HEK293T (cell line): ENCODE measurements around the gene TMEM200B.
"Not testable (repeated sequence)": the region's sequence is repeated elsewhere in the genome, so short reads cannot be mapped to it uniquely, and the experiment has no call there.

Experiments used
- CTCF ChIA-PET: fragments of 350-600 bp; formaldehyde crosslinking; extraction: SDS; loops from one replicate; lab custom pipeline; 2021; ENCODE audit warnings: antibody characterized with exemption, inconsistent platforms; lab: Yijun Ruan, JAX
- POLR2A ChIA-PET: fragments of 350-600 bp; formaldehyde crosslinking; extraction: SDS; loops from one replicate; lab custom pipeline; 2020; ENCODE audit warnings: antibody characterized with exemption, inconsistent platforms; lab: Yijun Ruan, JAX
- DNase-seq: peaks from one replicate; pipeline ENCODE4 v3.0.0; 2012; ENCODE audit warnings: mixed read lengths; ENCODE audit errors: extremely low spot score
- ARNT ChIP-seq: fragments of 450-650 bp; IDR thresholded peaks from 2 replicates; pipeline ENCODE4 v1.6.1; 2017; ENCODE audit warnings: mild to moderate bottlenecking
- BHLHE40 ChIP-seq: fragments of 450-650 bp; IDR thresholded peaks from 2 replicates; pipeline ENCODE4 v1.6.1; 2016; ENCODE audit warnings: mild to moderate bottlenecking, moderate library complexity, borderline replicate concordance
- CTBP1 ChIP-seq: fragments of 450-650 bp; IDR thresholded peaks from 2 replicates; pipeline ENCODE4 v1.6.1; 2016; ENCODE audit warnings: borderline replicate concordance
- ELF4 ChIP-seq: fragments of 450-650 bp; IDR thresholded peaks from 2 replicates; pipeline ENCODE4 v1.6.1; 2017; ENCODE audit warnings: antibody characterized with exemption
- FOXA1 ChIP-seq: fragments of 450-650 bp; IDR thresholded peaks from 2 replicates; pipeline ENCODE4 v1.6.1; 2016; ENCODE audit warnings: mild to moderate bottlenecking
- FOXK2 ChIP-seq: fragments of 450-650 bp; IDR thresholded peaks from 2 replicates; pipeline ENCODE4 v1.6.1; 2016; ENCODE audit warnings: mild to moderate bottlenecking
- FOXM1 ChIP-seq: fragments of 450-650 bp; IDR thresholded peaks from 2 replicates; pipeline ENCODE4 v1.6.1; 2017; ENCODE audit warnings: mild to moderate bottlenecking, borderline replicate concordance
- HDGF ChIP-seq: fragments of 450-650 bp; IDR thresholded peaks from 2 replicates; pipeline ENCODE4 v1.6.1; 2017; ENCODE audit warnings: antibody characterized with exemption, borderline replicate concordance
- L3MBTL2 ChIP-seq: fragments of 450-650 bp; conservative IDR thresholded peaks from 2 replicates; pipeline ENCODE4 v1.6.1; 2016; ENCODE audit warnings: mild to moderate bottlenecking
- LEF1 ChIP-seq: fragments of 450-650 bp; IDR thresholded peaks from 2 replicates; pipeline ENCODE4 v1.6.1; 2017; ENCODE audit warnings: mild to moderate bottlenecking, borderline replicate concordance
- NFRKB ChIP-seq: fragments of 450-650 bp; IDR thresholded peaks from 2 replicates; pipeline ENCODE4 v1.6.1; 2016; ENCODE audit warnings: mild to moderate bottlenecking, moderate library complexity
- PKNOX1 ChIP-seq: fragments of 450-650 bp; IDR thresholded peaks from 2 replicates; pipeline ENCODE4 v1.6.1; 2016
- SP1 ChIP-seq: fragments of 450-650 bp; IDR thresholded peaks from 2 replicates; pipeline ENCODE4 v1.6.1; 2017
- SUZ12 ChIP-seq: fragments of 450-650 bp; IDR thresholded peaks from 2 replicates; pipeline ENCODE4 v1.6.1; 2016; ENCODE audit warnings: mild to moderate bottlenecking
- TARDBP ChIP-seq: fragments of 450-650 bp; IDR thresholded peaks from 2 replicates; pipeline ENCODE4 v1.6.1; 2016
- ZNF384 ChIP-seq: fragments of 450-650 bp; IDR thresholded peaks from 2 replicates; pipeline ENCODE4 v1.6.1; 2016

The TMEM200B gene

GRCh38 chr1:29156543-29157268 is 33.0 kb upstream of the TMEM200B start:
- TF ChIP-seq FOXM1 (no peak), ARNT (no peak), CTBP1 (no peak), HDGF (no peak), L3MBTL2 (no peak), FOXA1 (no peak)
- POLR2A ChIA-PET = interaction anchor here (0.6 to 1.9 kb wide), 5 partner anchors 10 to 63 kb away, joined by 3 to 12 read pairs (median 6); partner anchors contain the start of gene SRSF4
- DNase-seq = peak; percentile 61
- CTCF ChIA-PET = no interaction called here

- no peak for DNase-seq
- POLR2A ChIA-PET = interaction anchor here (0.6 kb wide), 1 partner anchor 23 kb away, joined by 3 read pairs; no protein-coding TSS in a partner anchor
- TF ChIP-seq TARDBP (no peak), CTBP1 (no peak), ELF4 (no peak), FOXK2 (no peak)
- CTCF ChIA-PET = no interaction called here
Measured at GRCh38 chr1:29152046-29152805, 28.5 kb upstream of the TMEM200B start.

GRCh38 chr1:29150346-29150745 is 26.6 kb upstream of the TMEM200B start:
- DNase-seq, CTCF ChIA-PET, POLR2A ChIA-PET: not testable (repeated sequence)

- TF ChIP-seq TARDBP (no peak), HDGF (no peak), L3MBTL2 (no peak), SP1 (no peak), ARNT (no peak), BHLHE40 (no peak), SUZ12 (no peak), FOXM1 (no peak)
- ChIA-PET CTCF (no interaction called here), POLR2A (no interaction called here)
- DNase-seq = no peak
Measured at GRCh38 chr1:29148656-29149491, 25.2 kb upstream of the TMEM200B start.

- no peak for TF ChIP-seq FOXK2
- POLR2A ChIA-PET = interaction anchor here (1.0 kb wide), 1 partner anchor 21 kb away, joined by 3 read pairs; no protein-coding TSS in a partner anchor
- no peak for DNase-seq
- CTCF ChIA-PET = no interaction called here
Measured at GRCh38 chr1:29145739-29146437, 22.2 kb upstream of the TMEM200B start.

GRCh38 chr1:29144178-29144577 is 20.5 kb upstream of the TMEM200B start:
- CTCF ChIA-PET = no interaction called here
- POLR2A ChIA-PET = interaction anchor here (0.8 to 2.7 kb wide), 2 partner anchors 9 to 38 kb away, joined by 3 to 9 read pairs; partner anchors contain the start of gene SRSF4
- DNase-seq = no peak
- TF ChIP-seq ELF4 = no peak
- no peak for TF ChIP-seq SUZ12
- TF ChIP-seq NFRKB = no peak
- no peak for TF ChIP-seq BHLHE40
- TF ChIP-seq CTBP1 = no peak
- no peak for TF ChIP-seq ARNT
- TF ChIP-seq SP1 = no peak
- no peak for TF ChIP-seq HDGF
- TF ChIP-seq L3MBTL2 = no peak
- TF ChIP-seq FOXK2 = no peak
- no peak for TF ChIP-seq FOXM1
- TF ChIP-seq PKNOX1 = no peak
- no peak for TF ChIP-seq ZNF384
- no peak for TF ChIP-seq TARDBP
- TF ChIP-seq FOXA1 = no peak
- no peak for TF ChIP-seq LEF1

- no peak for TF ChIP-seq HDGF
- TF ChIP-seq CTBP1 = no peak
- no peak for TF ChIP-seq ARNT
- no peak for TF ChIP-seq FOXK2
- no peak for TF ChIP-seq NFRKB
- no peak for TF ChIP-seq L3MBTL2
- ChIA-PET POLR2A (interaction anchor here (2.7 kb wide), 1 partner anchor 39 kb away, joined by 9 read pairs; the partner anchor contains the start of gene SRSF4), CTCF (interaction anchor here (0.7 to 1.5 kb wide), 3 partner anchors 12 to 407 kb away, joined by 3 to 4 read pairs (median 3); no protein-coding TSS in a partner anchor)
- no peak for DNase-seq
Measured at GRCh38 chr1:29142714-29143113, 19.0 kb upstream of the TMEM200B start.
